GM18511 (cell line): ENCODE results near the gene CASP10.
"Not testable (repeated sequence)": the region's sequence is repeated elsewhere in the genome, so short reads cannot be mapped to it uniquely, and the experiment has no call there.

Experiments
- ATAC-seq: cut with Tn5 transposase; IDR thresholded peaks from one replicate; pipeline ENCODE4 v1.9.1; 2021; ENCODE audit warnings: mild to moderate bottlenecking, moderate library complexity; ENCODE audit not compliant: unreplicated experiment

CASP10 gene

GRCh38 chr2:201231781-201232466, 49.0 kb downstream of the CASP10 start:
- peak; percentile 44 for ATAC-seq

GRCh38 chr2:201232467-201232815, 49.5 kb downstream of the CASP10 start:
- ATAC-seq, result no peak

- ATAC-seq, result peak; percentile 91
Measured at GRCh38 chr2:201233192-201233811, 50.4 kb downstream of the CASP10 start.

- ATAC-seq, result peak; percentile 36
Measured at GRCh38 chr2:201233812-201234662, 51.1 kb downstream of the CASP10 start.

GRCh38 chr2:201234663-201235135, 51.8 kb downstream of the CASP10 start:
- no peak for ATAC-seq

- ATAC-seq, result no peak
Measured at GRCh38 chr2:201235860-201236811, 53.2 kb downstream of the CASP10 start.

- ATAC-seq, result no peak
Measured at GRCh38 chr2:201237486-201238123, 54.7 kb downstream of the CASP10 start.

- ATAC-seq, result not testable (repeated sequence)
Measured at GRCh38 chr2:201239167-201239935, 56.4 kb downstream of the CASP10 start.

- no peak for ATAC-seq
Measured at GRCh38 chr2:201242571-201243277, 59.8 kb downstream of the CASP10 start.

- no peak for ATAC-seq
Measured at GRCh38 chr2:201244829-201245228, 61.9 kb downstream of the CASP10 start.

GRCh38 chr2:201246280-201246679, 63.3 kb downstream of the CASP10 start:
- no peak for ATAC-seq

- ATAC-seq, result no peak
Measured at GRCh38 chr2:201248288-201248844, 65.4 kb downstream of the CASP10 start.

- no peak for ATAC-seq
Measured at GRCh38 chr2:201249889-201250288, 66.9 kb downstream of the CASP10 start.

- ATAC-seq, result no peak
Measured at GRCh38 chr2:201250741-201251140, 67.8 kb downstream of the CASP10 start.

- no peak for ATAC-seq
Measured at GRCh38 chr2:201254081-201254730, 71.3 kb downstream of the CASP10 start.

GRCh38 chr2:201255408-201256033, 72.6 kb downstream of the CASP10 start:
- ATAC-seq, result no peak

- no peak for ATAC-seq
Measured at GRCh38 chr2:201256082-201256481, 73.1 kb downstream of the CASP10 start.
